Mesendoderm (in vitro differentiated cells): Measurements from ENCODE around the gene SYTL5.

Source experiments
- DNase-seq: peaks from one replicate; pipeline ENCODE4 v3.0.0; 2013
- H2AK5ac ChIP-seq: 2 replicates; pipeline ENCODE4 v1.6.1; 2013; ENCODE audit warnings: low read length, inconsistent platforms
- H2BK120ac ChIP-seq: 2 replicates; pipeline ENCODE4 v1.6.1; 2013; ENCODE audit warnings: low read depth, mild to moderate bottlenecking, low read length, moderate library complexity, mixed read lengths
- H2BK15ac ChIP-seq: replicated peaks from 2 replicates; pipeline ENCODE4 v1.6.1; 2013; ENCODE audit warnings: low read depth, mild to moderate bottlenecking, moderate library complexity
- H2BK5ac ChIP-seq: 2 replicates; pipeline ENCODE4 v1.6.1; 2013; ENCODE audit warnings: low read length, inconsistent platforms
- H3K18ac ChIP-seq: 2 replicates; pipeline ENCODE4 v1.6.1; 2013; ENCODE audit warnings: mild to moderate bottlenecking, low read length, mixed read lengths
- H3K23ac ChIP-seq: one replicate; pipeline ENCODE4 v1.6.1; 2013; ENCODE audit warnings: low read length
- H3K27ac ChIP-seq: 2 replicates; pipeline ENCODE4 v1.5.1; 2013; ENCODE audit warnings: low read depth, mild to moderate bottlenecking, inconsistent platforms, low read length, moderate library complexity
- H3K27me3 ChIP-seq: 2 replicates; pipeline ENCODE4 v1.6.1; 2013; ENCODE audit warnings: low read length, control low read depth, mild to moderate bottlenecking, inconsistent platforms; ENCODE audit not compliant: insufficient read depth, poor library complexity
- H3K36me3 ChIP-seq: 2 replicates; pipeline ENCODE4 v1.6.1; 2013; ENCODE audit warnings: low read length, inconsistent platforms; ENCODE audit not compliant: control insufficient read depth, insufficient read depth
- H3K4ac ChIP-seq: one replicate; pipeline ENCODE4 v1.6.1; 2013; ENCODE audit warnings: low read depth, mild to moderate bottlenecking, low read length, moderate library complexity
- H3K4me1 ChIP-seq: 2 replicates; pipeline ENCODE4 v1.6.1; 2013; ENCODE audit warnings: low read depth, low read length, inconsistent platforms; ENCODE audit not compliant: control insufficient read depth
- H3K4me2 ChIP-seq: 2 replicates; pipeline ENCODE4 v1.6.1; 2013; ENCODE audit warnings: low read length
- H3K4me3 ChIP-seq: 2 replicates; pipeline ENCODE4 v1.5.1; 2013; ENCODE audit warnings: mild to moderate bottlenecking, low read length
- H3K56ac ChIP-seq: one replicate; pipeline ENCODE4 v1.6.1; 2013; ENCODE audit warnings: low read length
- H3K79me1 ChIP-seq: 2 replicates; pipeline ENCODE4 v1.6.1; 2013; ENCODE audit warnings: low read length, inconsistent platforms
- H3K79me2 ChIP-seq: 2 replicates; pipeline ENCODE4 v1.6.1; 2013; ENCODE audit warnings: mild to moderate bottlenecking, low read length; ENCODE audit not compliant: control insufficient read depth, insufficient read depth
- H3K9ac ChIP-seq: 2 replicates; pipeline ENCODE4 v1.6.1; 2013; ENCODE audit warnings: low read length, inconsistent platforms
- H4K5ac ChIP-seq: one replicate; pipeline ENCODE4 v1.6.1; 2013; ENCODE audit warnings: low read length
- H4K8ac ChIP-seq: one replicate; pipeline ENCODE4 v1.6.1; 2013; ENCODE audit warnings: low read depth, mild to moderate bottlenecking, control low read depth, low read length, moderate library complexity
- WGBS: extraction: QIAGEN DNeasy Blood & Tissue Kit; methylation state at CpG from one replicate; pipeline ENCODE4 v1.1.7; 2013; ENCODE audit warnings: low lambda C conversion rate, missing lambda C conversion rate; ENCODE audit not compliant: insufficient coverage; ENCODE audit errors: extremely low coverage; 5-methylcytosine and 5-hydroxymethylcytosine counted together

The SYTL5 gene

DNA sequence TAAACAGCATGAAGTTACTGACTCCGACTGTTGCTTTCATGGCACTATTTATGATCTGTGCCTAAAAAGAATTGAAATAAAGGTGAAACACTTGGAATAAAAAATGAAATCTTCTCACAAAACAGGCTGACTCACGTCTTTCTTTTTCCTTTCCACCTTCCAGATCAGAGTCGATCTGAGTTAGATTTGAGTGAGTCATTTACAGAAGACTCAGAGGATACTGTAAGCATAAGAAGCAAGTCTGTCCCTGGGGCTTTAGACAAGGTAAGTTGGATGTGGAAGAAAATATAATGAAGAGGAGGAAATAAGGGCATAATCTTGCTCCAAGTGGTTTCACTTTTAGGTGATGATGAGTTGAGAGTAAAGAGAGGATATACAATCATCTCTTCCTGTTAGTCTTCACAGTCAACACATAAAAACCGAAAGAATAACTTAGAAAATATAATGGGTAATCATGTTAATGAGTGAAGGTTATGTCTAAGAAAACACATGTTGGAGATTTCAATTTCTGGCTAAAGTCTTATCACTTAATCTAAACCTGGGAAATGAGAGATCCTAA is 89.7 kb downstream of the SYTL5 start:
- Histone ChIP-seq H2AK5ac (no peak overlapping the region), H3K27ac (no peak overlapping the region), H3K4ac (no peak overlapping the region), H3K9ac (no peak overlapping the region), H3K18ac (no peak overlapping the region), H4K8ac (no peak overlapping the region), H2BK120ac (no peak overlapping the region), H4K5ac (no peak overlapping the region), H2BK15ac (no peak overlapping the region), H3K79me2 (no peaks in the 10 kb centered on the region), H3K36me3 (no peaks in the 10 kb centered on the region), H2BK5ac (no peak overlapping the region), H3K79me1 (no peaks in the 10 kb centered on the region), H3K4me1 (no peaks in the 10 kb centered on the region), H3K4me2 (no peak overlapping the region), H3K4me3 (no peak overlapping the region), H3K27me3 (no peaks in the 10 kb centered on the region), H3K56ac (no peak overlapping the region), H3K23ac (no peak overlapping the region)
- DNase-seq, result no peak
- no CpG with 5 or more reads among the region's 4 CpGs for WGBS

DNA sequence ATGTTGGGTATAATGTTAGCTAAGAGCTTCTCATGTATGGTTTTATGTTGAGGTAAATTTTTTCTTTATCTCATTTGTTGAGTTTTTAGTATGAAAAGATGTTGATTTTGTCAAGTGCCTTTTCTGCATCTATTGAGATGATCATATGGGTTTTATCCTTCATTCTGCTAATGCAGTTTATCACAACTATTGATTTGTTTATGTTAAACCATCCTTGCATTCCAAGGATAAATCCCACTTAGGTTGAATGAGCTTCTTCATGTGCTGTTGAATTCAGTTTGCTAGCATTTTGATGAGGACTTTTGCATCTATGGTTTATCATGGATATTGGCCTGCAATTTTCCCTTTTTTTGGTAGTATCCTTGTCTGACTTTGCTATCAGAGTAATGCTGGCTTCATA is 93.3 kb downstream of the SYTL5 start:
- H3K27me3 ChIP-seq, result no peaks in the 10 kb centered on the region
- H2BK15ac ChIP-seq, result no peak overlapping the region
- no peak overlapping the region for H4K5ac ChIP-seq
- H3K18ac ChIP-seq, result no peak overlapping the region
- H2BK120ac ChIP-seq, result no peak overlapping the region
- no peak for DNase-seq
- H3K27ac ChIP-seq, result no peak overlapping the region
- no peak overlapping the region for H3K23ac ChIP-seq
- no peak overlapping the region for H3K4me2 ChIP-seq
- H4K8ac ChIP-seq, result no peak overlapping the region
- no peak overlapping the region for H2BK5ac ChIP-seq
- no peak overlapping the region for H2AK5ac ChIP-seq
- no peaks in the 10 kb centered on the region for H3K79me2 ChIP-seq
- H3K9ac ChIP-seq, result no peak overlapping the region
- no peaks in the 10 kb centered on the region for H3K4me1 ChIP-seq
- no peak overlapping the region for H3K4ac ChIP-seq
- H3K36me3 ChIP-seq, result no peaks in the 10 kb centered on the region
- no peak overlapping the region for H3K56ac ChIP-seq
- no peak overlapping the region for H3K4me3 ChIP-seq
- no peaks in the 10 kb centered on the region for H3K79me1 ChIP-seq

DNA sequence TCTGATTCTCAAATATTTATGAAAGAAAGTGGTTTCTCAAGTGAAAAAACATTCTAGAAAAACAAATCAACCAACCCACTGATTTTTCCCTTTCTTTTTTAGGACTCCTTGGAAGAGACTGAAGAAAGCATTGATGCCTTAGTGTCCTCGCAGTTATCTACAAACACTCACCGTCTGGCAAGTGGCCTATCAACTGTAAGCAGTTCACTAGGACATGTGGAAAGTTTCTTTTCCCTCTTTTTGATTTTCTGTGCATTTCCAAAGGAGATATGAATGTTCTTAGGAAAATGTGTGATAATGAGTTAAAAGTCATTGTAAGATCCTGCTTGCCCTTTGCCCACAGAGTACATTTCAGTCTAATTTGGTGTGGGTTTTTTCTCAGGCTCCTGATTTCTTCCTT is 95.9 kb downstream of the SYTL5 start:
- H3K18ac ChIP-seq, result no peak overlapping the region
- no peak overlapping the region for H3K27ac ChIP-seq
- H2AK5ac ChIP-seq, result no peak overlapping the region
- no peak overlapping the region for H3K9ac ChIP-seq
- no peaks in the 10 kb centered on the region for H3K36me3 ChIP-seq
- H3K4ac ChIP-seq, result no peak overlapping the region
- H3K79me2 ChIP-seq, result no peaks in the 10 kb centered on the region
- H3K23ac ChIP-seq, result no peak overlapping the region
- no peaks in the 10 kb centered on the region for H3K4me1 ChIP-seq
- H4K5ac ChIP-seq, result no peak overlapping the region
- DNase-seq, result no peak
- H3K79me1 ChIP-seq, result no peaks in the 10 kb centered on the region
- no peak overlapping the region for H2BK120ac ChIP-seq
- H4K8ac ChIP-seq, result no peak overlapping the region
- H3K27me3 ChIP-seq, result no peaks in the 10 kb centered on the region
- no peak overlapping the region for H3K56ac ChIP-seq
- H2BK5ac ChIP-seq, result no peak overlapping the region
- H3K4me2 ChIP-seq, result no peak overlapping the region
- no CpG with 5 or more reads among the region's 2 CpGs for WGBS
- no peak overlapping the region for H3K4me3 ChIP-seq
- no peak overlapping the region for H2BK15ac ChIP-seq

DNA sequence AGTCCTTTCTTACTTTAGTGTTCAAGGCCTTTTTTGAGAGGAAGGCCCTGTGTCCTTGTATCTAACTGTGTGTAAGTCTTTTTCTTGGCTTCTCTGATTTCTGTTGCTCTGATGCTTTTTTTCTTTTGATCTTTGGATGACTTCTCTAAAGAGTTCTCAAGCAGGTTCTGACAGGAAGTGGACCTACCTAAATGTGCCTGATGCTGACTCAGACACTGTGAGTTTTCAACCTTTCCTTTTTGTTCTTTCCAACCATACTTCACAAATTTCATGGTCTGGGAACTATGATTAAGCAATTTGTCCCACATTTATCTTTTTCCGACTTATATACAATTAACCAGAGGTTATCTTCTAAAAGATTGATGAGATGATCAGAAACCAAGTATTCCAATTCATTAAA is 96.5 kb downstream of the SYTL5 start:
- Histone ChIP-seq H2BK120ac (no peak overlapping the region), H2AK5ac (no peak overlapping the region), H3K18ac (no peak overlapping the region), H4K5ac (no peak overlapping the region), H3K27me3 (no peaks in the 10 kb centered on the region), H2BK5ac (no peak overlapping the region), H3K4me1 (no peaks in the 10 kb centered on the region), H3K4me3 (no peak overlapping the region), H3K9ac (no peak overlapping the region), H3K79me2 (no peaks in the 10 kb centered on the region), H3K27ac (no peak overlapping the region), H3K4me2 (no peak overlapping the region), H4K8ac (no peak overlapping the region), H3K56ac (no peak overlapping the region), H3K79me1 (no peaks in the 10 kb centered on the region), H2BK15ac (no peak overlapping the region), H3K36me3 (no peaks in the 10 kb centered on the region), H3K4ac (no peak overlapping the region), H3K23ac (no peak overlapping the region)
- DNase-seq, result no peak
- WGBS, result no CpG with 5 or more reads among the region's 1 CpG

DNA sequence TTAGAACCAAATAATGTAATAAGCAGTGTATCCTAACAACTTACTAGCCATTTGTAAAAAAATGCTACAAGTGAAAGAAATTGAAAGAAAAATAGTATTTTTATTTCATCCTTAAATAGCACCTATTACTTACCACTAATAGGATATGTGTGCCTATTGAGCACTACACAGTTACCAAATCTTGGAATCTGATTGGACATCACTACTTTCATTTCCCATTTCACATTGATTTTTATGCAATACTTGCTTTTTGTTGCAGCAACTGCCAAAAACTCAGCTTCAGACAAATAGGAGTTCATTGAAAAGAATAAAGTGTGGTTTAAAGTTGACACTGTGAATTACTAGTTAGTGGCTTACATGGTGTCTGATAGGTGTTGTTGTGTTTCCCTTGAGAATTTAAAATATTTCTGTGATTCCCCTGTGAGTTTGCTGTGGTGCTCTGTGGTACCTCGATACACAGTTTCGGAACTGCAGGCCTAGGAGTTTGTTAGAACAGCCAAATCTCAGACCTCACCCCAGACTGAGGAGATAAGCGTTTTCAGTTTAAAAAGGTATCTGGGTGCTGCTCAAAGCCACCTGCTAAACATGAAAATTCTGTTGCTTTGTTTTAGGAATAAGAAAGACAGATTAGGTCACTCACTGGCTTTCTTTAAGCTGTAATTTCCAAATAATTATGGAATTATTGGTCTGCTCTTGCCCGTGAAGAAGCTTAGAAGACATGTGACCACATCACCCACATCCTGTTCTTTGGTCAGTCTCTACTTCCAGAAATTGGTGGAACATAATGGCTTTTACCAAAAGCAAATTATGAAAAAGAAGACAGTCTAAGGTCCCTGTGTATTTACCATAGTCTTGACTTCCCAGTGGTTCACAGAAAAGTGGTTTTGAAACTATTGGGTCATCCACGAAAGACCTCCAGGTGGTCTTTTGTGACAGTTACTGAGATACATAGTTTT is 97.8 kb downstream of the SYTL5 start:
- WGBS, result no CpG with 5 or more reads among the region's 5 CpGs
- Histone ChIP-seq H3K4me1 (no peaks in the 10 kb centered on the region), H2BK5ac (no peak overlapping the region), H2AK5ac (no peak overlapping the region), H4K8ac (no peak overlapping the region), H3K79me2 (no peaks in the 10 kb centered on the region), H4K5ac (no peak overlapping the region), H3K4me2 (no peak overlapping the region), H2BK15ac (no peak overlapping the region), H3K4me3 (no peak overlapping the region), H3K56ac (no peak overlapping the region), H2BK120ac (no peak overlapping the region), H3K79me1 (no peaks in the 10 kb centered on the region), H3K23ac (no peak overlapping the region), H3K36me3 (no peaks in the 10 kb centered on the region), H3K27me3 (no peaks in the 10 kb centered on the region), H3K9ac (no peak overlapping the region), H3K18ac (no peak overlapping the region), H3K4ac (no peak overlapping the region), H3K27ac (no peak overlapping the region)
- DNase-seq, result no peak
